EH (cell line): Measurements from ENCODE around the gene SLCO3A1.
"Not testable (repeated sequence)": the region's sequence is repeated elsewhere in the genome, so short reads cannot be mapped to it uniquely, and the experiment has no call there.

ENCODE experiments used
- DNase-seq: peaks from one replicate; pipeline ENCODE4 v3.0.0-alpha.2; 2015; ENCODE audit warnings: low read depth

SLCO3A1 gene

DNA sequence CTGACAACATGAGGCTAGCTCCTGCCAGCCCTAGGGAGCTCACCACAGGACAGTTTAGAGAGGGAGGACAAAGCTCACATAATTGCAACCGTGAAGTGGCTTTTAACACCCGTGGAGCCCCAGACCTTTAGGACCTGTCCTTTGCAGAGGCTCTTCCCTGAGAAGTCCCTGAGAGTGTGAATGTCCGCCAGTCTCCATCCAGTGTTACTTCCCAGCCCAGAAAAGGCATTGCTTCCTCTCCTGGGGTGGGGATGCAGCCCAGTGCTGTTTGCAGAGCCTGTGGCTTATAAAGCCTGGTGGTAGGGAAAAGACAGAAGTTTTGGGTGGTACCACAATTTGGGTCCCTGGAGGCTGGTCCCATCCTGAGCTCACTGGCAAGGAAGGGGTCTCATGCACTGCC is 182.0 kb downstream of the SLCO3A1 start:
- no peak for DNase-seq

DNA sequence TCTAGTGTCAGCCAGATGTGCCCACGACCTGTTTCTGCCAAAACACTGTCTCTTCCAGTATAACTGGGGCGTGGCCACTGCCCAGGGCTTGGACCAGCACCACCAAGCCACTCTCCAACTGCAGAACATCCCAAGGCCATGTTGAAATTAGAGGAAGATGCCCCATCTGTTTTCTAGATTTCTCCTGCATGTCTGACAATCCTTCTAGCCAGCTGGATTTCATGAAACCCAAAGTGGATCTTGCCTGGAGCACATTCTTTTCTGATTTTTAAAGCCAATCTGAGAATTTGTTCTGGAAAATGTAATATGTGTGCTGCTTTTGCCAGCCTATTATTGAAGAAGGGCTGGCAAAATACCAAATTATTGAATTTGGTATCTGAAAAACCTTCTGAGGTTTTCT is 182.5 kb downstream of the SLCO3A1 start:
- no peak for DNase-seq

DNA sequence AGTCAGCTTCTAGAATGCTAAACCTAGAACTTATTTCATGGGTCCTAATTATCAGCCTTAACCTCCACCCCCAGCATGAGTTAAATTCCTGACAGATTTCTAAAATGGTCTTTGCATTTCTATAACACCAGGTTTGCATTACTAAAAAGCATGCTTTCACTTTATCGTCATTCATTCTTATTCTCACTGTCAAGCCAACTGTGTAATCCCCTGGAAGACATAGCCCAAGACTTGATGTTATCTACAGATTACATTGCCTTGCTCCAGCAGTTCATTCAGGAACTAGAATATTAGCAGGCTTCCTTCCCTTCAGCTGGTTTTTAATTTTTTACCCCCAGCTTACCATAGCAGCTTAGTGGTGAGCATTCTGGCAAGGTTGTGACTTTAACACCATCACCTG is 184.0 kb downstream of the SLCO3A1 start:
- DNase-seq, result no peak

DNA sequence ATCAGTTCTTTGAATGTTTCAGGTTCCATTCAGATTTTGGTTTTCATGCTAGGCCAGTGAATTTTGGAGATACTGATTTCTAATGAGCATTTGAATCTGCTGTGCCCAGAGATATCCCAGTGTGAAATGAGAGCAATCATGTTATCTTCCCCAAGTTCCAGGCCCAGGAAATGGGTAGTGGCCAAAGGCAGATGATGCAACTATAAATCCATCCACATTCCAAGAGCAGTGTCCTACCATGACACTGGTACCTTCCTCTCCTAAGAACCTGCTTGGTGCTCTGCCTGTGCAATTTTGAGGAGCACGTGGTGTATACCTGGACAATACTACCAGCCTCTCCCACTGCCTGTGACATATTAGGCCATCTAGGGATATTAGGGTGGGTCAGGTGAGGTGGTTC is 186.8 kb downstream of the SLCO3A1 start:
- DNase-seq, result no peak

DNA sequence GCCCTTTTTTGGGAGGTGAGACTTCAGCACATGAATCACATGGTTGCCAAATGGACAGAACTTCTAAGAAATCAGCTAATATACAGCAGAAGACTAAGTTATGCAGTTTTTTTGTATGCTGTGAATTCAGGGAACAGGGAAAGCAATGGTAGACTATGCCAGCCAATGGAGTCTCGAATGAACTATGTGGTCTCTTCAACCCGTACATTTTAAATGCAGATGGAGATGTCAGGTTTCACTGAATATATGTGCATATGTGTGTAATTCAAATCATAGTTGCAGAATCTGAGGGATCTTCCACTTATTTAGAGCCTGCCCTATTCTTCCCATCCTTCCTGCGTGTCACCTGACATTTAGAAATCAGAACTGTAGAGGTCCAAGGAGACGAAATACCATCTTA is 187.9 kb downstream of the SLCO3A1 start:
- DNase-seq, result no peak

DNA sequence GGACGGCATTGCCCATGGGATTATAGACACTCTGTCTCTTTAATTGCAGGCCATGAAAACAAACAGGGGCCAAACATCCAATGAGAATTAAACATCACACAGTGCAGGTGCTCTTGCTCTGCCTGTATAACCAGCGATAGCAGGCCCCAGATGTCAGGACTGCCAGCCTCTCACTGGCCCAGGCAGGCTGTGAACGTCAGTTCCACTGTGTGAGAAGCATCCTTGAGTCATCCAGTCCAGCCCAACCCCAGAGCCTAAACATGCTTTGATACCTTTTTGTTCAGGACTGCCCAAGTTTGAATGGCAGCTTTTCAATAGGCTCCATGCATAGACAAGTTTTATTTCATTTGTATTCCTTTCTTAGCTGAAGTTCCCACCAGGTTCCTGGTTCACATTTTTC is 189.8 kb downstream of the SLCO3A1 start:
- DNase-seq, result no peak

DNA sequence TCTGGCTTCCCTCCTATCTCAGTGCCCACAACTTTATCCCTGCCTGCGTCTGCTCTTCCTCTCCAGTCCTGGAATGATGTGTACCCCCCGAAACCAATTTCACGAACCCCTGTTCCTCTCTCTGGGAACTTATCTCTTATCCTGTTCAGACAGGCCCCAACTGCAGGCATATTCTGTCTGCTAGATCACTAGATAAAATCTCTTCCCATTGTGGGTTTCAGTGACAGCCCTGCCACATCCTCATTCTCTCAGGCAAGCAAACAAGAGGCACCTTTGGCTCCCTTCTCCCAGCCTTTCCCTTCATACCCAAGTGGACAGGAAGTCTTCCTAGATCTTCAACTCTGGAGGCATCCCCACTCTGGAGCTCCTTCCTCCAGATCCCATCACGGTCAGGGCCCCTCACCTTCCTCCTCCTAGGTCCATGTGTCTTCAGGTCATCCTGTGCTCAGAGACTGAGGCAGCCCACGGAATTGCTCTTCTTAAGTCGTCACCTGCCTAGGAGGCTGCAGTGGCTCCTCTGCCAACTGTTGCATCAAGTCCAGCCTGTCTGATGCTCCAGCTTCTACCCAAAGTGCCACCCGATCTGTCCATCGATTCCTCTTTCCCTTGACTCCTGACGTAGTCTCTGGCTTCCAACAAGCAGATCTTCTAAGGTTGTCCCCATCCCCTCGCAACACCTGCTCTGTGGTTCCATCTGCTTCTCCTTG is 190.8 kb downstream of the SLCO3A1 start:
- no peak for DNase-seq

DNA sequence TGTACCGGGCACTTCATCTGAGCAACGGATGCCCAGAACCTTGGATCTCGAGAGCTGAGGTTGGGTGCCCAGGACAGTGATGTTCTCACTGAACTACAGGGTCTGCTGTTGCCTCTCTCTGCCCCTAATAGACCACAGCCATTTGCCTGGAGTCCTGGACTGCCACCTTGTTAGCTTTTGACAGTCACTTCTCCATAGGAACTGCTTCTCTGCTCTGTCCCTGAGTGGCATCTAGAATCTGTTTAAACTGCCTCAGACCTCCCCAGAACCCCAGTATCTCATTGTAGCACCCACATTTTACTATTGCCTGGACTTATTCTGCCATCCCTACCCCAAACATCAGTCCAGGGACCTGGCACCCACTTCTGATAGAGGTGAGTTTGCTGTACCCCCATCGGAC is 194.4 kb downstream of the SLCO3A1 start:
- DNase-seq, result no peak

DNA sequence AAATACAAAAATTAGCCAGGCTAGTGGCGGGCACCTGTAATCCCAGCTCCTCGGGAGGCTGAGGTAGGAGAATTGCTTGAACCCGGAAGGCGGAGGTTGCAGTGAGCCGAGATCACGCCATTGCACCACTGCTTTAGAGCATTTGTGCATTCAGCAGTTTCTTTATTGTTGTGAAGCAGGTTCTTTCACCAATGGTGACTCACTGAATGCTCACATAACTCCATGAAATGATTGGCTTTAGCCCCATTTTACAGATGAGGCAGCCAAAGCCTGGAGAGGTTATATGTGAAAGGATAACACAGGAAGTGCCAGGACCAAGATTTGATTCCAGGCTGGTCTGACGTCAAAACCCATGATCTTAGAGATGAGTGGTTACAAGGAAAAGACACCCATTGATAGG is 195.2 kb downstream of the SLCO3A1 start:
- no peak for DNase-seq

DNA sequence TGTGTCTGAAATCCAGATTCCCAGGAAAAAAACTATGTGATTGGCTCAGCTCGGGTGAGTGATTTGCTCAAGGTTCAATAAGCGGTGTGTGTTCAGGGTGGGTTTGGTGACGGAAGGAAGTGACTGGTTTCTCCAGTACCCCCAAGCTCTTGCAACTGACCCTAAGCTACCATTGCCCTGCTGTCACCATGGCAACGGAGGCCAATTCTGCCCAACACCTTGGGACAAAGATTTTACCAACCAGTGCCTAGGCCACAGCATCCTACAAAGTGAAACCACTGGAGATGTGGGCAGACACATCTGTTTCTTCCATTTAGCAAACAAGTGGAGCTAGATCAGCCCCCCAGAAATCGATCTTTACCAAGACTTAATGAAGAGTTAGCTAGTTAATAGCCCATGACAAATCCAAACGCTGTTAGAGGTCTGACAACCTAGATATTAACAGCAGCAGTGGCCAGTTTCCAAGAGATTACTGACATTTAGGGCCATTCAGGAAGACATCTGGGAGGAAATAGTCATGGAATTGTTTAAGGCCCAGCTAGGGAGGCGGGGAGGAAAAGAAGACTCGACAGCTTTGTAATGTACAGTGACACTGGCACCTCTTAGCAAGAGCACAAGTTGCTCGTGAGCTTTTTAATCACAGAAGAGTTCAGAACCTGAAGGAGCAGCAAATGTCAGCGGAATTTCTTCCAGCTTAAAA is 195.9 kb downstream of the SLCO3A1 start:
- no peak for DNase-seq

DNA sequence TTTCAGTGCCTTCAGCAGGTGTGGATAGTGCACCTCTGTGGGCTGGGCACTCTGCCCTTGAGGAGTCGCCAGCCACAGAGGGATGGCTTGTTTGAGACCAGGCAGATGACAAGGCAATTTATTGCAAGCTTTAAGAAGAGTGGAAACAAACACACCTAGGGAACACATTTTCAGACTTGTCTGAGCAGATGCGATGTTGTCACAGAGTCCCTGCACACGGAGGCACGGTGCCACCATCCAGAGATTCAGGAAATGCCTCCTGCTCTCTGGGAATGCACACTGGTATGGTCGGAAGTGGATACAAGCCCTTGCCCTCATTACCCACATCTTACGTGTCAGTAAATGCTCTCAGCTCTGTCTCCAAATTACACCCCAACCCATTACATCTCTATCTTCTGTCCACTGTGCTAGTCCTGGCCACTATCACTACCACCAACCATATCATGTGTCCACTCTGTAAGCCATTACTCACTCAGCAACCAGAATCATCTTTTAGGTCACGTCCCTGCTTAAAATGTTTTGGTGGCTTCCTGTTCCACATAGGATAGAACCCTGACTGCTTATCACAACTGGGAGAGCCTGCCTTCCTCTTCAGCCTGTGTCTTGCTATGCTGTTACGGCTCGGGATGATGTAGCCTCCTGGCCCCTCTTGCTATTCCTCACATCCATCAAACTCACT is 196.9 kb downstream of the SLCO3A1 start:
- no peak for DNase-seq

DNA sequence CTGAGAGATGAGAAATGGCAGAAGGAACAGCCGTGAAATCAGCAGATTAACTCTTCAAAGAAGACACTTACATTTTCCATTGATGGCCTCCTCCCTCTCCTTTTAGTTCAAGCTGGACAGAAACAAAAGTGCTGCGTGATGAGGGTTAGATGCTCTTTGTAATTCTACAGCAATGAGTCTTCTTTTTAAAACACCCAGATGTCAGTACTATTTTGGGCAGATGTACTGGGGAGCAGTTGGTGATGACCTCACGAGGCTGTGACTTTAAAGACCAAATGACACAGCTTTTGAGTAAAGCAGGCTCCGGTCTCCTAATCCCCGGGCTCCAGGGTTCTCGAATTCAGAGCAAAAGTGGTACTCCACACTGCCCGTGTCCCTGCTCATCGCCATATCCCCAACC is 198.2 kb downstream of the SLCO3A1 start:
- DNase-seq, result peak; percentile 3

DNA sequence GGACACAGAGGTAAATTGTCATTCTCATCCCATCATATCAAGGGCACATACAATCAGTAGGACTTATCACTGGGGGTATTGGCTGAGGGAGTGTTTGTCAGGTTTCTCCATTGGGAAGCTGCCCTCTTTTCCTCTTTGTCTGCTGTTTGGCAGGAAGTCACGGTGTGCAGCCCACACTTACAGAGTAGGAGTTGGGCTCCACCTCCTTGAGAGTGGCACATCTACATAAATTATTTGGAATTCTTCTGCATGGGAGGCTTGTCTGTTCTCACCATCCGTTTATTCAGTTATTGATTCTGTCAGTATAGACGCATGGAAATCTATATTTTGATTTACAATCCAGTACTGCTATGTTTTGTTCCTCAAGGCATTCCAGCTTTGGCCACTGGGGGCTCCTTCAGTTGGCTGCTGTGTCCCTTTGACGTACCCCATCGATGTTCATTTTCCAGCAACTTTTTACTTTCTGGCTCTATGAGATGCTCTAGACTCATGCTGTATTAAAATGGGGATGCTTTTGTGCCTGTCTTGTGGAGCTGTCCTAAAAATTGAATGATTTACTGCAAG is 200.3 kb downstream of the SLCO3A1 start:
- DNase-seq, result no peak

DNA sequence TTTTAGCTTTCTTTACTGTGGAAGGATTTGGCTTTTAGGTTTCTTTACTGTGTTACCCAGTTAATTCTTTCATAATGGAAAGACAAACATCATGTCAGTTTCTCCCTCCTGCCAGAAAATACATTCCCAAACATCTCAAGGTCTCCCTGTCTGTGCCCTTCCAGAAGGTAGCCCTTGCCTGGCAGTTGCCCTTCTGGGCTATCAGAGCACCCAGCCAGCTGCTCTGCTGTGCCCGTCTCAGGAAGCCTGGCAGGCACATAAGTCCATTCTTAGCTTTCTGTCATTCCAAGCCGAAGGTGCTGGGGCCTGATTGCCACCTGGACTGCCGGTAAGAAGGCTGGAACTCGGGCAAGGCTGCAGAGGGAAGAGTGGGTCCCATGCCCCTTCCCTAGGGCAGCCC is 203.4 kb downstream of the SLCO3A1 start:
- DNase-seq, result no peak

DNA sequence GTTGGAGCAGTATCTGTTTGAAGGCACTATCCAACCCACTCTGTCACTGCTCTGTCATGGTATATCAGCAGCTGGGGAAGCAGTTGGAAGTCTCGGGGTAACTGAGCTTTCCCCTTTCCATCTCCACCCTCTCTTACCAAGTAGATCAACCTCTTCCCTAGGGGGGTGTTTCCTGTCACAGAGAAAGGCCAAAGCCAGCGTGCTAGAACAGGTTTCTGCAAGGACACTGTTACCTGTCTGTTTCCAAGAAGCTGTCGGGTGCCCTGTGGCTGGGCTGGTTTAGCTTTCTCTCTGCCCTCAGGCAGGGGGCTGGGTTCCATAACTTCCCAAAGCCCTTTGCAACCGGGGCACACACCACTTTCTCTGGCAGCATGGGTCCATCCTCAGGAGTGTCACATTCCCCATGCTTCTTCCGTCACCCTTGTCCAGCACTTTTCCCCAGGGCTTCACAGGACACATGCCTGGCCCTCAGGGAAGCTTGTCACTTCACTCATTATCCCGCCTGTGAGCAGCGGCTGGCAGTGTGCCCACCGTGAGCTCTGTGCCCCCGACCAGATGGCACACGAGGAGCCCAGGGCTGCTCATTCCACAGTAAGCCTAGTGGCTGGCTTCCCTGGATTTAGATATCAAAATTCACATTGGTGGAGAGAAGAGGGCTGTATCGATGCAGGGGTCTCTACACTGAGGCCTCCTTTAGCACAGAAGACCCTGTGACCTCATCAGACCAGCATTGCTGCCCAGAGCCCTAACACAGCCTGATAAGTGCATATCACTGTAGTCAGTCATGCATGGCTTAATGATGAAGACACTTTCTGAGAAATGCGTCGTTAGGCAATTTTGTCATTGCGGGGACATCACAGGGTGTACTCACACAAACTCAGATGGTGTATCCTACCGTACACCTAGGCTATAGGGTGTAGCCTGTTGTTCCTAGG is 205.8 kb downstream of the SLCO3A1 start:
- no peak for DNase-seq

DNA sequence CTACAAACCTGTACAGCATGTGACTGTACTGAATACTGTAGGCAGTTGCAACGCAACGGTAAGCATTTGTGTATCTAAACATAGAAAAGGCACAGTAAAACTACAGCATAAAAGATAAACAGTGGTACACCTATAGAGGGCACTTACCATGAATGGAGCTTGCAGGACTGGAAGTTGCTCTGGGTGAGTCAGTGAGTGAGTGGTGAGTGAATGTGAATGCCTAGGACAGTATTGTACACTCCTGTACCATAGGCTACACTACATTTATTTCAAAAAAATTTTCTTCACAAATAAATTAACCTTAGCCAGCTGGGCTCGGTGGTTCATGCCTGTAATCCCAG is 206.4 kb downstream of the SLCO3A1 start:
- DNase-seq, result not testable (repeated sequence)

DNA sequence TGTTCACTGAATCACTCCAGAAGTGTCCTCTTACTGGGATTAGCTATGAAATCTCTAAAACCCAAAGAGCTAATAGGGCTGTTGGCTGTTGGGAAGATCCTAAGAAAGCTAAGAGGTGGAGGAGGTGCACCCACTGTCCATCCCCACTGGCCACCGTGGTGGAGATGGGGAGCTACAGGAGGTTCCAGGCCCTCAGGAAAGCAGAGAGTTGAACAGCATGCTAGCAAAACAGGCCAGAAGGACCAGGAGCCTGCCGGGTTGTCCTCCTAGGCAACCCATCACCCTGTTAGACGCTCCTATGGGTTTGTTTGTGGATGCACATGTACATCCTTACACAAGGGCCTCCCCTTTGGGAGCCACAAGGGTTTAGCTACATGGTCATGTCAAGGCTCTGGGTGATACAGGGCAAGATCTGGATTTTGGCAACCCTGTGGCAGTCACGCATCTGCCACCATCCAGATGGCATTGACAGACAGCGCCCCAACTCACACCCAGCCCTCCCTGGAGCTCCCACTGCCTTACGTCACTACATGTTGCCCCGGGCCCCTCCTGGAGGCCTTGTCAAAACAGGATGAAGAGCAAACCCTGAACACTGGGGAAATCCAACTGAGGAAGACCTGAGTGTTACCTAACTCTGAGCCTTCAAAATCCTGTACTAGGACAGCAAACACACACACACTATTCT is 208.1 kb downstream of the SLCO3A1 start:
- no peak for DNase-seq

DNA sequence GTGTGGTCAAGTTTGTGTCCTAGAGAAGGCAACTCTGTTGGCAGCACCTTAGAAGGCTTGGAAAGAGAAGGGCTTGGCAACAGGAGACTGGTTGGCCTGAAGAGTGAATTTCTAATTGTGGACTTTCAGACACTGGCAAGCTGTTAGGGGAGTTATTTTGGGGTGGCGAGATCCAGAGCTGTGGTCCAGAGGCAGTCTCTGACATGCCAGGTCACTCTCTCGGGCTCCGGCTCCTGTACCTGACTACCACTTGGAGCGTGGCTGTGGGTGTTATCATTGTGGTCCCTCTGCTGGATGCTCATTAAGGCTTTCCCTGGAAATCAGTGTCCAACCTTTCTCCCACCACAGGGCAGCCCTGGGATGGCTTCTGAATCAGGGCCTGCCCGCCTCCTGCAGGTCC is 209.0 kb downstream of the SLCO3A1 start:
- no peak for DNase-seq

DNA sequence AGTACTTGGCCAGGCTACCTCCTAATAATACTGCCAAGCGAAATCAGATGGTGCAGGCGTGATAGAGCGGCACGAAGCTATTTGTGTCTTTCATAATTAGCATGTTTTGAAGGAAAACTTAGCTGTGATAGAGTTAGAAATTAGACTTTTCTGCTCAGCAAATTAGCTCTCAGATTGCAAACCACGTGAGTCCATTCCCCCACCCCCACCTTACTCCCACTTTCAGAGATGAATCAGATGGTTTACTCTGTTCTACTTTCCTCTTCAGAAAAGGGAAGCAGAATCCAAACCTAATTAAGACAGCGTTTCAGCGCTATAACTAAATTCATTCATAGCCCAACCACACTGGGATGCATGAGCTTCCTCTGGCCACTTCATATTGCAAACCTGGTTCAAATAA is 214.6 kb downstream of the SLCO3A1 start:
- no peak for DNase-seq

DNA sequence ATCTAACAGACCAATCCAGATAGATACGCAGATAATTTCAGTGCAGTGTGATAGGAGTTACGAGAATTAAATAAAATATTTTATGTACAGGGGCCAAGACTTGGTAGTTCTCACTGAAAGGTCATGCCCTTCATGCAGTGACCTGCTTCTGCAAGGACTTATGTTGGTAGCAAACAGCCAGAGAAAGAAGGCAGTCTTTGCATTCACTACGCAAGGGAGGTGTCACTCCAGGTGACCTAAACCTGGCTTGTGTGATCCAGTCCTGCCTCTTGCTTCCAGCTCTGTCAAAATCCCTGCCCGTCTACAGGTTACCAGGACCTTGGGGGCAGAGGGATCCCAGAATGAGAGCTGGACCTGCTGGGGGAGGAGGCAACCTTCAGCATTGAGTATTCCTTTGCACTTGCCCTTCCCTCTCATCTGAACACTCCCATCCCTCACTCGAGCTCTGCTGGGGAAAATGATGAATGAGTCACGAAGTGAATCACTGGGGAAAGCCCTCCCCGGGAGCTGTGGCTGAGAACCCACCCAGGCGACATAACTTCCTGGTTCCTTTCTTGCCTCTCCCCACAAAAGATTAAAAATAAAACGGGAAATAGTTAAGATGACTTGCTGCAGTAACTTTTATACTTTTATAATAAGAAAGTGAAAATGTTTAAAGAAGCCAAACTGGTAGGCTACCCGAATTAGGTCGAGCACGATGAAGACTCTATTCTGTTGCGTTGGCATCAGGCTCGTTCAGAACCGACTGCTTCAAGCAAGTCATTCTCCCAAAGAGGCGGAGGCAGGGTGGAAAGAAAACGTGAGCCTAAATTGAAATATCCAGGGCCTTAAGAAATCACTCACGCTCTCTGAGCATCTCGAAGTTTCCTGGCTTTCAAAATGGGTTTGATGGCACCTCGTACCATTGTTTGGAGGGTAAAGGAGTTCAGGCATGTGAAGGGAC is 216.1 kb downstream of the SLCO3A1 start:
- peak; percentile 82 for DNase-seq
